Liver (tissue), 9 donors: Measurements from ENCODE around the gene A2ML1. TPM values are rescaled to one million over a fixed set of nuclear protein-coding genes. Genes with fewer than 3 reads are reported as not detected.

Source experiments
- DNase-seq: peaks from one replicate; pipeline ENCODE4 v3.0.0-alpha.2; 2017; ENCODE audit warnings: low spot score
- H3K27ac ChIP-seq, 2 donors: one replicate each; pipeline ENCODE4 v1.7.0; 2013; ENCODE audit warnings: inconsistent platforms in 2 of 2, low read length in 2 of 2, control low read depth in 1 of 2, low read depth in 1 of 2, mild to moderate bottlenecking in 1 of 2
- H3K27me3 ChIP-seq, 4 donors: one replicate each; pipeline versions ENCODE4 v1.6.1 to v1.7.0; 2013; ENCODE audit warnings: low read length in 3 of 4, inconsistent platforms in 1 of 4, mild to moderate bottlenecking in 1 of 4, moderate library complexity in 1 of 4; ENCODE audit not compliant: control insufficient read depth in 4 of 4, insufficient read depth in 4 of 4
- H3K36me3 ChIP-seq, 4 donors: one replicate each; pipeline versions ENCODE4 v1.6.1 to v1.7.0; 2013; ENCODE audit warnings: low read length in 3 of 4, mild to moderate bottlenecking in 3 of 4, low read depth in 1 of 4, moderate library complexity in 1 of 4; ENCODE audit not compliant: control insufficient read depth in 4 of 4, insufficient read depth in 3 of 4
- H3K4me1 ChIP-seq, 4 donors: one replicate each; pipeline versions ENCODE4 v1.6.1 to v1.7.0; 2013; ENCODE audit warnings: low read length in 3 of 4, mild to moderate bottlenecking in 3 of 4, moderate library complexity in 1 of 4; ENCODE audit not compliant: control insufficient read depth in 4 of 4, insufficient read depth in 4 of 4
- H3K4me3 ChIP-seq, 3 donors: one replicate each; pipeline versions ENCODE4 v1.6.1 to v1.7.0; 2013; ENCODE audit warnings: low read length in 3 of 3, control low read depth in 1 of 3, low read depth in 1 of 3, mild to moderate bottlenecking in 1 of 3
- H3K9ac ChIP-seq, 2 donors: one replicate each; pipeline ENCODE4 v1.7.0; 2013; ENCODE audit warnings: low read length in 2 of 2, mild to moderate bottlenecking in 2 of 2, moderate library complexity in 2 of 2, control low read depth in 1 of 2, low read depth in 1 of 2
- H3K9me3 ChIP-seq, 4 donors: one replicate each; pipeline versions ENCODE4 v1.6.1 to v1.7.0; 2013; ENCODE audit warnings: low read length in 3 of 4; ENCODE audit not compliant: control insufficient read depth in 4 of 4
- EGR1 ChIP-seq, 2 donors: IDR thresholded peaks; 2 replicates each; pipeline ENCODE4 v1.6.1; 2016 to 2018; ENCODE audit warnings: antibody characterized with exemption in 2 of 2, low read depth in 2 of 2
- FOXA1 ChIP-seq: IDR thresholded peaks from 2 replicates; pipeline ENCODE4 v1.6.1; 2016; ENCODE audit warnings: antibody characterized with exemption
- FOXA2 ChIP-seq: IDR thresholded peaks from 2 replicates; pipeline ENCODE4 v1.6.1; 2016; ENCODE audit warnings: antibody characterized with exemption
- GABPA ChIP-seq, 2 donors: IDR thresholded peaks in 1 of 2; conservative IDR thresholded peaks in 1 of 2; 2 replicates each; pipeline ENCODE4 v1.6.1; 2016; ENCODE audit warnings: antibody characterized with exemption in 2 of 2, mild to moderate bottlenecking in 1 of 2, moderate library complexity in 1 of 2
- HNF4A ChIP-seq, 2 donors: conservative IDR thresholded peaks; 2 replicates each; pipeline ENCODE4 v1.6.1; 2016; ENCODE audit warnings: antibody characterized with exemption in 2 of 2, mild to moderate bottlenecking in 2 of 2
- HNF4G ChIP-seq: IDR thresholded peaks from 2 replicates; pipeline ENCODE4 v1.6.1; 2016; ENCODE audit warnings: antibody characterized with exemption
- JUND ChIP-seq, 2 donors: IDR thresholded peaks; 2 replicates each; pipeline ENCODE4 v1.6.1; 2016; ENCODE audit warnings: antibody characterized with exemption in 2 of 2
- NR2F2 ChIP-seq: IDR thresholded peaks from 2 replicates; pipeline ENCODE4 v1.6.1; 2016; ENCODE audit warnings: antibody characterized with exemption
- RAD21 ChIP-seq, 2 donors: IDR thresholded peaks; 2 replicates each; pipeline ENCODE4 v1.6.1; 2016; ENCODE audit warnings: antibody characterized with exemption in 2 of 2, mild to moderate bottlenecking in 2 of 2
- RXRA ChIP-seq, 2 donors: IDR thresholded peaks; 2 replicates each; pipeline ENCODE4 v1.6.1; 2017 to 2018; ENCODE audit warnings: antibody characterized with exemption in 2 of 2, mild to moderate bottlenecking in 1 of 2
- SP1 ChIP-seq: IDR thresholded peaks from 2 replicates; pipeline ENCODE4 v1.6.1; 2018; ENCODE audit warnings: antibody characterized with exemption, mild to moderate bottlenecking
- TAF1 ChIP-seq: conservative IDR thresholded peaks from 2 replicates; pipeline ENCODE4 v1.6.1; 2016; ENCODE audit warnings: antibody characterized with exemption, mild to moderate bottlenecking
- YY1 ChIP-seq: IDR thresholded peaks from 2 replicates; pipeline ENCODE4 v1.6.1; 2016; ENCODE audit warnings: antibody characterized with exemption, mild to moderate bottlenecking
- WGBS: extraction: QIAGEN DNeasy Blood & Tissue Kit; methylation state at CpG from one replicate; pipeline ENCODE4 v1.1.7; 2013; 5-methylcytosine and 5-hydroxymethylcytosine counted together
- polyA plus RNA-seq, 2 donors: library from polyadenylated mRNA; stranded (reverse) in 1 of 2; unstranded in 1 of 2; fragments of 200-250 nt in 1 of 2; fragments of >200 nt in 1 of 2; fragmentation: Nextera tagmentation in 1 of 2; extraction: Ambion mirVana in 1 of 2; gene quantifications; one replicate each; pipeline versions ENCODE4 v1.2.1 to v1.2.3, GENCODE V29; 2013 to 2015
- total RNA-seq, 2 donors: library from RNA; depleted of rRNA; stranded (reverse); fragments of >200 nt; gene quantifications; one replicate each; pipeline ENCODE4 v1.2.3, GENCODE V29; 2014
- TF ChIP-seq, protein P1 (sequence below): fragments of 150-350 bp; IDR thresholded peaks from 2 replicates; pipeline ENCODE4 v1.5.1; 2017; ENCODE audit warnings: improper control_type of control experiment, low read depth, low read length; ENCODE audit not compliant: missing input control
- TF ChIP-seq, protein P2 (sequence below): IDR thresholded peaks from 2 replicates; pipeline ENCODE4 v1.6.1; 2016; ENCODE audit warnings: antibody characterized with exemption
- TF ChIP-seq, protein P3 (sequence below): IDR thresholded peaks from 2 replicates; pipeline ENCODE4 v1.6.1; 2016; ENCODE audit warnings: antibody characterized with exemption, mild to moderate bottlenecking
- TF ChIP-seq, protein P4 (sequence below): IDR thresholded peaks from 2 replicates; pipeline ENCODE4 v1.6.1; 2016; ENCODE audit warnings: antibody characterized with exemption
- TF ChIP-seq, protein P5 (sequence below): IDR thresholded peaks from 2 replicates; pipeline ENCODE4 v1.6.1; 2016; ENCODE audit warnings: antibody characterized with exemption
- donor health status: healthy.
- donor health status: healthy.
- donor health status: healthy.
- donor health status: healthy.
- donor health status: healthy.

A2ML1 gene
- total and polyA plus RNA-seq, 4 donors: 0.03 to 0.19 TPM; not detected in 2

DNA sequence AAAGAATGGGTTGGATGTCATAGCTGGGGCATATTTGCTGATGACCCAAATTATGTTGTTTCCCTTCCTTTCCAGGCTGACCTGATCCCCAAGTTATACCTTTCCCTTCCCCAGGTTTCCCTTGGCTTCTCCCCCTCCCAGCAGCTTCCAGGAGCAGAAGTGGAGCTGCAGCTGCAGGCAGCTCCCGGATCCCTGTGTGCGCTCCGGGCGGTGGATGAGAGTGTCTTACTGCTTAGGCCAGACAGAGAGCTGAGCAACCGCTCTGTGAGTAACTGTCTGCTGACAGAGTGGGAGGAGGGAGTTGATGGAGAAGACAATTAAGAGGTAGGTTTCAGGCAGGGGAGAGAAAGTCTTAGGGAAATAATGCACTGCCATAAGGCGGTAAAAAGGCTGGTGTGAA lies 25.0 kb downstream of the A2ML1 start (continued):
- TF ChIP-seq, protein P1, sequence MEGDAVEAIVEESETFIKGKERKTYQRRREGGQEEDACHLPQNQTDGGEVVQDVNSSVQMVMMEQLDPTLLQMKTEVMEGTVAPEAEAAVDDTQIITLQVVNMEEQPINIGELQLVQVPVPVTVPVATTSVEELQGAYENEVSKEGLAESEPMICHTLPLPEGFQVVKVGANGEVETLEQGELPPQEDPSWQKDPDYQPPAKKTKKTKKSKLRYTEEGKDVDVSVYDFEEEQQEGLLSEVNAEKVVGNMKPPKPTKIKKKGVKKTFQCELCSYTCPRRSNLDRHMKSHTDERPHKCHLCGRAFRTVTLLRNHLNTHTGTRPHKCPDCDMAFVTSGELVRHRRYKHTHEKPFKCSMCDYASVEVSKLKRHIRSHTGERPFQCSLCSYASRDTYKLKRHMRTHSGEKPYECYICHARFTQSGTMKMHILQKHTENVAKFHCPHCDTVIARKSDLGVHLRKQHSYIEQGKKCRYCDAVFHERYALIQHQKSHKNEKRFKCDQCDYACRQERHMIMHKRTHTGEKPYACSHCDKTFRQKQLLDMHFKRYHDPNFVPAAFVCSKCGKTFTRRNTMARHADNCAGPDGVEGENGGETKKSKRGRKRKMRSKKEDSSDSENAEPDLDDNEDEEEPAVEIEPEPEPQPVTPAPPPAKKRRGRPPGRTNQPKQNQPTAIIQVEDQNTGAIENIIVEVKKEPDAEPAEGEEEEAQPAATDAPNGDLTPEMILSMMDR: no peak
- TF ChIP-seq NR2F2: no peak

DNA sequence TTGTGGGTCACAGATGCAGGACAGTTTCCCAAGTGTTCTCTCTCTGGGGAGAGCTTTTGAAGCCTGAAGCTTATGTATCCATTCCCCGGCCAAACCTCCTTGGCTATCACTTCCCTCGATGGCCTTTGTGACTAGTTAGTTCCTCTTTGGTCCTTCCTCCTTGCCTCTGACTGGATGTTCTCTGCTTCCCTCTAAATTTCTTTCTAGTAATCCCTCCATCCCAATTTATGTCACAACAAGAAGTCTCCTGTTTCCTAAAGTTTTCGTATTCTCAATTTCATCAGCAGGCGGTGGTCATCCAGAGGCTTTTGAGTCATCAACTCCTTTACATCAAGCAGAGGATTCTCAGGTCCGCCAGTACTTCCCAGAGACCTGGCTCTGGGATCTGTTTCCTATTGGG lies 27.5 kb downstream of the A2ML1 start:
- 82% methylated on average over 5 of the region's 5 CpGs for WGBS
- no peak overlapping the region for H3K9ac ChIP-seq
- TF ChIP-seq, protein P2, sequence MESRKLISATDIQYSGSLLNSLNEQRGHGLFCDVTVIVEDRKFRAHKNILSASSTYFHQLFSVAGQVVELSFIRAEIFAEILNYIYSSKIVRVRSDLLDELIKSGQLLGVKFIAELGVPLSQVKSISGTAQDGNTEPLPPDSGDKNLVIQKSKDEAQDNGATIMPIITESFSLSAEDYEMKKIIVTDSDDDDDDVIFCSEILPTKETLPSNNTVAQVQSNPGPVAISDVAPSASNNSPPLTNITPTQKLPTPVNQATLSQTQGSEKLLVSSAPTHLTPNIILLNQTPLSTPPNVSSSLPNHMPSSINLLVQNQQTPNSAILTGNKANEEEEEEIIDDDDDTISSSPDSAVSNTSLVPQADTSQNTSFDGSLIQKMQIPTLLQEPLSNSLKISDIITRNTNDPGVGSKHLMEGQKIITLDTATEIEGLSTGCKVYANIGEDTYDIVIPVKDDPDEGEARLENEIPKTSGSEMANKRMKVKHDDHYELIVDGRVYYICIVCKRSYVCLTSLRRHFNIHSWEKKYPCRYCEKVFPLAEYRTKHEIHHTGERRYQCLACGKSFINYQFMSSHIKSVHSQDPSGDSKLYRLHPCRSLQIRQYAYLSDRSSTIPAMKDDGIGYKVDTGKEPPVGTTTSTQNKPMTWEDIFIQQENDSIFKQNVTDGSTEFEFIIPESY: no peak
- no peak for TF ChIP-seq NR2F2
- TF ChIP-seq, protein P3, sequence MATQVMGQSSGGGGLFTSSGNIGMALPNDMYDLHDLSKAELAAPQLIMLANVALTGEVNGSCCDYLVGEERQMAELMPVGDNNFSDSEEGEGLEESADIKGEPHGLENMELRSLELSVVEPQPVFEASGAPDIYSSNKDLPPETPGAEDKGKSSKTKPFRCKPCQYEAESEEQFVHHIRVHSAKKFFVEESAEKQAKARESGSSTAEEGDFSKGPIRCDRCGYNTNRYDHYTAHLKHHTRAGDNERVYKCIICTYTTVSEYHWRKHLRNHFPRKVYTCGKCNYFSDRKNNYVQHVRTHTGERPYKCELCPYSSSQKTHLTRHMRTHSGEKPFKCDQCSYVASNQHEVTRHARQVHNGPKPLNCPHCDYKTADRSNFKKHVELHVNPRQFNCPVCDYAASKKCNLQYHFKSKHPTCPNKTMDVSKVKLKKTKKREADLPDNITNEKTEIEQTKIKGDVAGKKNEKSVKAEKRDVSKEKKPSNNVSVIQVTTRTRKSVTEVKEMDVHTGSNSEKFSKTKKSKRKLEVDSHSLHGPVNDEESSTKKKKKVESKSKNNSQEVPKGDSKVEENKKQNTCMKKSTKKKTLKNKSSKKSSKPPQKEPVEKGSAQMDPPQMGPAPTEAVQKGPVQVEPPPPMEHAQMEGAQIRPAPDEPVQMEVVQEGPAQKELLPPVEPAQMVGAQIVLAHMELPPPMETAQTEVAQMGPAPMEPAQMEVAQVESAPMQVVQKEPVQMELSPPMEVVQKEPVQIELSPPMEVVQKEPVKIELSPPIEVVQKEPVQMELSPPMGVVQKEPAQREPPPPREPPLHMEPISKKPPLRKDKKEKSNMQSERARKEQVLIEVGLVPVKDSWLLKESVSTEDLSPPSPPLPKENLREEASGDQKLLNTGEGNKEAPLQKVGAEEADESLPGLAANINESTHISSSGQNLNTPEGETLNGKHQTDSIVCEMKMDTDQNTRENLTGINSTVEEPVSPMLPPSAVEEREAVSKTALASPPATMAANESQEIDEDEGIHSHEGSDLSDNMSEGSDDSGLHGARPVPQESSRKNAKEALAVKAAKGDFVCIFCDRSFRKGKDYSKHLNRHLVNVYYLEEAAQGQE: no peak
- TF ChIP-seq JUND (IDR thresholded peaks at IDR 0.05): no peak
- no peak for TF ChIP-seq SP1
- no peak for TF ChIP-seq HNF4A (conservative IDR thresholded peaks at IDR 0.05)
- no peak for TF ChIP-seq TAF1
- TF ChIP-seq, protein P4, sequence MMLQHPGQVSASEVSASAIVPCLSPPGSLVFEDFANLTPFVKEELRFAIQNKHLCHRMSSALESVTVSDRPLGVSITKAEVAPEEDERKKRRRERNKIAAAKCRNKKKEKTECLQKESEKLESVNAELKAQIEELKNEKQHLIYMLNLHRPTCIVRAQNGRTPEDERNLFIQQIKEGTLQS: no peak
- no peak for TF ChIP-seq YY1
- TF ChIP-seq EGR1 (IDR thresholded peaks at IDR 0.05; ENCODE audit: low read depth in 2 of 2): no peak
- no peak for TF ChIP-seq FOXA1
- no peak for TF ChIP-seq GABPA (IDR thresholded peaks at IDR 0.05 in 1 of 2, conservative IDR thresholded peaks at IDR 0.05 in 1 of 2)
- TF ChIP-seq FOXA2: no peak
- TF ChIP-seq, protein P1: no peak
- TF ChIP-seq, protein P5, sequence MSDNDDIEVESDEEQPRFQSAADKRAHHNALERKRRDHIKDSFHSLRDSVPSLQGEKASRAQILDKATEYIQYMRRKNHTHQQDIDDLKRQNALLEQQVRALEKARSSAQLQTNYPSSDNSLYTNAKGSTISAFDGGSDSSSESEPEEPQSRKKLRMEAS: no peak
- TF ChIP-seq RXRA (IDR thresholded peaks at IDR 0.05): no peak
- TF ChIP-seq HNF4G: no peak
- TF ChIP-seq RAD21 (IDR thresholded peaks at IDR 0.05): no peak
- no peak overlapping the region for H3K4me3 ChIP-seq
- H3K4me1 ChIP-seq: peaks cover 0 to 3% (median 0%) of the 10 kb centered on the region in 4 donors
- H3K36me3 ChIP-seq: no peaks in the 10 kb centered on the region
- DNase-seq: no peak
- no peak overlapping the region for H3K27ac ChIP-seq
- peaks cover 0 to 4% (median 0%) of the 10 kb centered on the region in 4 donors for H3K27me3 ChIP-seq
- H3K9me3 ChIP-seq: no peaks in the 10 kb centered on the region
